ENCODE measurements around the gene STK32C. TPM values are rescaled to one million over a fixed set of nuclear protein-coding genes. Genes with fewer than 3 reads are reported as not detected.

The STK32C gene
- total and polyA plus RNA-seq, 4 donors = 5.1 to 22.0 (median 16.3) TPM

DNA sequence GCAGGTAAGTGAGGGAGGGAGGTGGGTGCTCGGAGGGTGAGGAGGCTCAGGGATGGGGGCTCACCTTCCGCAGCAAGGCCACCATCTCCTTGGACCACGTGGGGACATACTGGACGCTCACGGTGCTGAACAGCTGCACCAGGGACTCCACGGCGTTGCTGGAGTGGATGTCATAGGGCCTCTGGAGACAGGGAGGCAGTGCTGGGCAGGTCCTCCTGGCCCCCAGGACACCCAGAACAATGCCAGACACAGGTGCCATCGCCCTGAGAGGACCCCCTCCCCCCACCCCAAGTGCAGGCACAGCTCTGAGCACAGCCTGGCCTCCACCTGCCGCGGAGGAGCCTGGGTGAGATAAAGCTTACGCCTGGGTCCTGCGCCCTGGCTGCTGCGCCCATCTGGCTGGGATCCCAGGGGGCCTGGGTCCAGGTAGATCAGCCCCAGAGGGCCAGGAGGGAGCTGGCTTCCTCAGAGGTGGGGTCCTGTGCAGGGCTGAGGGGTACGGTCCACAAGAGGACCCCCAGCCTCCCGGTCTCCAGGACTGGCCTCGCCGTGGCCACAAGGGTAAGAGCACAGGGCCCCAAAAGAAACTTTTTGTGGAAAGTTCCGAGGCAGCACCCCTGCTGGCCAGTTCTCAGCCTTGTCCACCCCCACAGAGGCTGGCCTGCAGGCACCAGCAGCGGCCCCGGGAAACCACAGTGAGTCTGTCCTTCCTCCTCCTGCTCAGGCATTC is 83.2 kb downstream of the STK32C start:
- no peak for DNase-seq
- Histone ChIP-seq H3K9ac (ENCODE audit: insufficient read depth in 1 of 2, low read length in 2 of 2) (no peak overlapping the region), H3K4me1 (ENCODE audit: control insufficient read depth in 5 of 5, insufficient read depth in 5 of 5, low read length in 5 of 5) (peaks cover 0 to under 1% (median 0%) of the 10 kb centered on the region in 5 donors), H3K9me3 (ENCODE audit: control insufficient read depth in 4 of 4, insufficient read depth in 3 of 4, low read length in 3 of 4) (no peaks in the 10 kb centered on the region), H3K36me3 (ENCODE audit: control insufficient read depth in 4 of 4, insufficient read depth in 4 of 4, low read length in 4 of 4) (peaks cover 0 to 5% (median 0%) of the 10 kb centered on the region in 4 donors), H3K27ac (ENCODE audit: low read depth in 1 of 2, low read length in 1 of 2) (no peak overlapping the region), H3K27me3 (ENCODE audit: control insufficient read depth in 3 of 3, insufficient read depth in 3 of 3, low read length in 2 of 3) (no peaks in the 10 kb centered on the region), H3K4me3 (no peak overlapping the region)
- TF ChIP-seq, protein P1, sequence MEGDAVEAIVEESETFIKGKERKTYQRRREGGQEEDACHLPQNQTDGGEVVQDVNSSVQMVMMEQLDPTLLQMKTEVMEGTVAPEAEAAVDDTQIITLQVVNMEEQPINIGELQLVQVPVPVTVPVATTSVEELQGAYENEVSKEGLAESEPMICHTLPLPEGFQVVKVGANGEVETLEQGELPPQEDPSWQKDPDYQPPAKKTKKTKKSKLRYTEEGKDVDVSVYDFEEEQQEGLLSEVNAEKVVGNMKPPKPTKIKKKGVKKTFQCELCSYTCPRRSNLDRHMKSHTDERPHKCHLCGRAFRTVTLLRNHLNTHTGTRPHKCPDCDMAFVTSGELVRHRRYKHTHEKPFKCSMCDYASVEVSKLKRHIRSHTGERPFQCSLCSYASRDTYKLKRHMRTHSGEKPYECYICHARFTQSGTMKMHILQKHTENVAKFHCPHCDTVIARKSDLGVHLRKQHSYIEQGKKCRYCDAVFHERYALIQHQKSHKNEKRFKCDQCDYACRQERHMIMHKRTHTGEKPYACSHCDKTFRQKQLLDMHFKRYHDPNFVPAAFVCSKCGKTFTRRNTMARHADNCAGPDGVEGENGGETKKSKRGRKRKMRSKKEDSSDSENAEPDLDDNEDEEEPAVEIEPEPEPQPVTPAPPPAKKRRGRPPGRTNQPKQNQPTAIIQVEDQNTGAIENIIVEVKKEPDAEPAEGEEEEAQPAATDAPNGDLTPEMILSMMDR (IDR thresholded peaks at IDR 0.05; ENCODE audit: control extremely low read depth, extremely low read depth) = no peak
- 90 to 91% methylated on average over 19 to 20 of the region's 20 CpGs for WGBS, 2 donors
- no peak for ATAC-seq (ENCODE audit: insufficient read depth, low FRiP score)

DNA sequence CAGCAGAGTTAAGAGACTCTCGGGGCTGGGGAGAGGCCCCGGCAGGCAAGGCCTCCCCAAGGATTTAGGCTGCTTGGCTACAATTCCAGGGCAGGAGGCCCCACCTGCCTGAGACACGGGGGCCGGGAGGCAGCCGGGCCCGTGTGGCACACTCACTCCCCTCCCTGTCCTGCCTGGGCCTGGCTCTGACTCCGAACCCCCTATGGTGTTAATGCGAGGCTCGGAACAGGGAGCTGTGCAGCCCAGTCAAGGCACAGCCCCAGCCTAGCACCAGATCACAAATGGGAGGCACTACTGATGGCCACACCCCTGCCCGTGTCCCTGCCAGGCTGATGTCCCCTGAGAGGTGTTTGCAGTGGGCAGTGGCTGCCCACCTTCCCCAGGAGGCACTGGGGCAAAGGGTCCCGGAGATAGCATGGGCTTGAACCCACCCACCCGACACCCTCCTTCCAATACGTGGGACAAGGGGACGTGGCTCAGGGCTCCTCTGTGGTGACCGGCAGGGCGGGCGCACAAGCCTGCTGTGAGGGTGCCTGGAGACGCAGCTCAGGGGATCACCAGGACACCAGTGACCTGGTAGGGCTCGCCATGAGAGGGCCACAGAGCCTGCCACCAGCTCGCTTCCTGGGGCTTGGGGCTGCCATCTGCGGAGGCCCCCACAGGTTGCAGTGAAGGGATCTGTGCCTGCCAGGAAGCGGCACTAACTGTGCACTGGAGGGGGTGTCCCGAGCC is 84.0 kb downstream of the STK32C start:
- no peak for DNase-seq
- no peak overlapping the region for H3K27ac ChIP-seq (ENCODE audit: low read depth in 1 of 2, low read length in 1 of 2)
- 91 to 96% methylated on average over 23 of the region's 23 CpGs for WGBS, 2 donors
- H3K4me1 ChIP-seq (ENCODE audit: control insufficient read depth in 5 of 5, insufficient read depth in 5 of 5, low read length in 5 of 5) = no peaks in the 10 kb centered on the region
- peaks cover 0 to 5% (median 0%) of the 10 kb centered on the region in 4 donors for H3K36me3 ChIP-seq (ENCODE audit: control insufficient read depth in 4 of 4, insufficient read depth in 4 of 4, low read length in 4 of 4)
- TF ChIP-seq, protein P1 (IDR thresholded peaks at IDR 0.05; ENCODE audit: control extremely low read depth, extremely low read depth) = no peak
- H3K9ac ChIP-seq (ENCODE audit: insufficient read depth in 1 of 2, low read length in 2 of 2) = no peak overlapping the region
- no peak for ATAC-seq (ENCODE audit: insufficient read depth, low FRiP score)
- H3K27me3 ChIP-seq (ENCODE audit: control insufficient read depth in 3 of 3, insufficient read depth in 3 of 3, low read length in 2 of 3) = no peaks in the 10 kb centered on the region
- no peaks in the 10 kb centered on the region for H3K9me3 ChIP-seq (ENCODE audit: control insufficient read depth in 4 of 4, insufficient read depth in 3 of 4, low read length in 3 of 4)
- H3K4me3 ChIP-seq = no peak overlapping the region

DNA sequence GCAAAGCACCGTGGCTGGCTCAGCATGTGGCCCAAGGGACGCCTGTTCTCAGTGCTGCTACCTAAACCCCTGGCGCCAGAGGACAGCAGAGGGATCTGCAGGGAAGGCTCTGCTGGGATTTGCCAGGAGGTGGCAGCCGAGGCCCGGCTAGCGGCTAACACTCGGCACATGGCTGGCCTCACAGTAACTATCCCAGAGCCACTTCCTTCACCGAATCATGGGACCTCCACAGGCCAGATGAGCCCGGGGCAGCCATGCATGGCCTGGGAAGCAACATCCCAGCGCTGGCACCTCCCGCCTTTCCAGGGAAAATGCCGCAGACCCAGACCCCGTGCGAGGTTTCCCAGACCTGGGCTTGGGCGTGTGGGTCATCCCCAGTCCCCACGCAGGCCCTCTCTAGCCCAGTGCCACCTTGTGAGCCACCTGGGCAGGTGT is 84.6 kb downstream of the STK32C start:
- no peak overlapping the region for H3K9ac ChIP-seq (ENCODE audit: insufficient read depth in 1 of 2, low read length in 2 of 2)
- ATAC-seq (ENCODE audit: insufficient read depth, low FRiP score) (peak; percentile 72), DNase-seq (peak; percentile 76 to 88 (median 83))
- no peak overlapping the region for H3K27ac ChIP-seq (ENCODE audit: low read depth in 1 of 2, low read length in 1 of 2)
- H3K27me3 ChIP-seq (ENCODE audit: control insufficient read depth in 3 of 3, insufficient read depth in 3 of 3, low read length in 2 of 3) = no peaks in the 10 kb centered on the region
- 40 to 42% methylated on average over 16 of the region's 16 CpGs for WGBS, 2 donors
- H3K4me3 ChIP-seq = no peak overlapping the region
- H3K36me3 ChIP-seq (ENCODE audit: control insufficient read depth in 4 of 4, insufficient read depth in 4 of 4, low read length in 4 of 4) = peaks cover 0 to 5% (median 0%) of the 10 kb centered on the region in 4 donors
- TF ChIP-seq, protein P1 (IDR thresholded peaks at IDR 0.05; ENCODE audit: control extremely low read depth, extremely low read depth) = peak; percentile 95
- H3K9me3 ChIP-seq (ENCODE audit: control insufficient read depth in 4 of 4, insufficient read depth in 3 of 4, low read length in 3 of 4) = no peaks in the 10 kb centered on the region
- H3K4me1 ChIP-seq (ENCODE audit: control insufficient read depth in 5 of 5, insufficient read depth in 5 of 5, low read length in 5 of 5) = no peaks in the 10 kb centered on the region
